HepG2 (cell line): ENCODE data around the gene KANSL3. TPM values are rescaled to one million over a fixed set of nuclear protein-coding genes. Genes with fewer than 3 reads are reported as not detected.

Experiments used
- ARHGAP35 ChIP-seq: sonication (generic); formaldehyde crosslinking; IDR thresholded peaks from 2 replicates; pipeline ENCODE4 v1.9.0; 2022; ENCODE audit warnings: mild to moderate bottlenecking, inconsistent platforms, moderate library complexity, missing genetic modification reagents, borderline replicate concordance
- CBX1 ChIP-seq: IDR thresholded peaks from one replicate; pipeline ENCODE4 v1.6.1; 2016; ENCODE audit warnings: antibody characterized with exemption, low read depth
- CREM ChIP-seq, 2 experiments: sonication (generic) in 1 of 2; formaldehyde crosslinking in 1 of 2; IDR thresholded peaks; 2 replicates each; pipeline versions ENCODE4 v1.4.0 to v1.6.1; 2016 to 2020; ENCODE audit warnings: antibody characterized with exemption in 1 of 2, mild to moderate bottlenecking in 1 of 2, missing genetic modification reagents in 1 of 2
- GLI4 ChIP-seq: sonication (generic); formaldehyde crosslinking; IDR thresholded peaks from 2 replicates; pipeline ENCODE4 v1.5.1; 2020; ENCODE audit warnings: missing genetic modification reagents, mild to moderate bottlenecking, moderate library complexity, borderline replicate concordance
- HMGA1 ChIP-seq: sonication (generic); formaldehyde crosslinking; conservative IDR thresholded peaks from 2 replicates; pipeline ENCODE4 v1.4.0; 2020; ENCODE audit warnings: missing genetic modification reagents
- KLF13 ChIP-seq: sonication (generic); formaldehyde crosslinking; IDR thresholded peaks from 2 replicates; pipeline ENCODE4 v1.4.0; 2020; ENCODE audit warnings: mild to moderate bottlenecking, missing genetic modification reagents
- MAFK ChIP-seq, 2 experiments: IDR thresholded peaks in 1 of 2; conservative IDR thresholded peaks in 1 of 2; 2 replicates each; pipeline ENCODE4 v1.6.1; 2011; ENCODE audit warnings: improper control_type of control experiment in 2 of 2, low read length in 2 of 2
- RELA ChIP-seq: sonication (generic); formaldehyde crosslinking; IDR thresholded peaks from 2 replicates; pipeline ENCODE4 v1.4.0; 2020; ENCODE audit warnings: missing genetic modification reagents
- SAFB2 ChIP-seq: sonication (generic); formaldehyde crosslinking; IDR thresholded peaks from 2 replicates; pipeline ENCODE4 v1.5.1; 2020; ENCODE audit warnings: missing genetic modification reagents, low read depth, mild to moderate bottlenecking, borderline replicate concordance
- SRY ChIP-seq: sonication (generic); formaldehyde crosslinking; IDR thresholded peaks from 2 replicates; pipeline ENCODE4 v1.8.0; 2022; ENCODE audit warnings: mild to moderate bottlenecking, missing genetic modification reagents
- ZNF3 ChIP-seq: IDR thresholded peaks from 2 replicates; pipeline ENCODE4 v1.7.0; 2017; ENCODE audit warnings: inconsistent platforms
- ZNF468 ChIP-seq: sonication (generic); formaldehyde crosslinking; IDR thresholded peaks from 2 replicates; pipeline ENCODE4 v1.8.0; 2022; ENCODE audit warnings: mild to moderate bottlenecking, moderate library complexity, missing genetic modification reagents
- ZNF713 ChIP-seq: sonication (generic); formaldehyde crosslinking; IDR thresholded peaks from 2 replicates; pipeline ENCODE4 v1.4.0; 2020; ENCODE audit warnings: mild to moderate bottlenecking, missing genetic modification reagents
- polyA plus RNA-seq, 8 experiments: library from polyadenylated mRNA; depleted of rRNA in 3 of 8; stranded (reverse) in 7 of 8; unstranded in 1 of 8; fragments of >200 nt; fragmentation: Illumina TruSeq in 4 of 8; extraction: Trizol in 4 of 8; gene quantifications; 2 replicates each; pipeline versions ENCODE4 v1.2.1 to v1.2.3, GENCODE V29; 2011 to 2016; ENCODE audit warnings: low read depth in 4 of 8, missing spikeins in 1 of 8, mixed read lengths in 1 of 8; ENCODE audit not compliant: insufficient read depth in 1 of 8
- total RNA-seq, 5 experiments: library from RNA; depleted of rRNA; stranded (reverse); fragments of >200 nt; fragmentation: Illumina TruSeq; extraction: Trizol; gene quantifications; 2 replicates each; pipeline ENCODE4 v1.2.3, GENCODE V29; 2016; ENCODE audit warnings: low read depth in 1 of 5
- TF ChIP-seq, protein P1 (sequence below): sonication (generic); formaldehyde crosslinking; IDR thresholded peaks from 2 replicates; pipeline ENCODE4 v1.5.0; 2020; ENCODE audit warnings: mild to moderate bottlenecking, missing genetic modification reagents, borderline replicate concordance
- TF ChIP-seq, protein P2 (sequence below): IDR thresholded peaks from 2 replicates; pipeline ENCODE4 v1.6.1; 2018; ENCODE audit warnings: missing genetic modification reagents, mild to moderate bottlenecking, missing compliant biosample characterization
- TF ChIP-seq, protein P3 (sequence below): sonication (generic); formaldehyde crosslinking; IDR thresholded peaks from 2 replicates; pipeline ENCODE4 v1.5.1; 2020; ENCODE audit warnings: mild to moderate bottlenecking, missing genetic modification reagents, borderline replicate concordance
- TF ChIP-seq, protein P4 (sequence below): sonication (generic); formaldehyde crosslinking; IDR thresholded peaks from 2 replicates; pipeline ENCODE4 v1.4.0; 2020; ENCODE audit warnings: mild to moderate bottlenecking, missing genetic modification reagents, borderline replicate concordance

Gene KANSL3
- total and polyA plus RNA-seq, 2 of the 13 experiments (the other 11 are each of a cell fraction or from before 2014, with no cell fraction given) = 20.8 to 37.3 TPM

DNA sequence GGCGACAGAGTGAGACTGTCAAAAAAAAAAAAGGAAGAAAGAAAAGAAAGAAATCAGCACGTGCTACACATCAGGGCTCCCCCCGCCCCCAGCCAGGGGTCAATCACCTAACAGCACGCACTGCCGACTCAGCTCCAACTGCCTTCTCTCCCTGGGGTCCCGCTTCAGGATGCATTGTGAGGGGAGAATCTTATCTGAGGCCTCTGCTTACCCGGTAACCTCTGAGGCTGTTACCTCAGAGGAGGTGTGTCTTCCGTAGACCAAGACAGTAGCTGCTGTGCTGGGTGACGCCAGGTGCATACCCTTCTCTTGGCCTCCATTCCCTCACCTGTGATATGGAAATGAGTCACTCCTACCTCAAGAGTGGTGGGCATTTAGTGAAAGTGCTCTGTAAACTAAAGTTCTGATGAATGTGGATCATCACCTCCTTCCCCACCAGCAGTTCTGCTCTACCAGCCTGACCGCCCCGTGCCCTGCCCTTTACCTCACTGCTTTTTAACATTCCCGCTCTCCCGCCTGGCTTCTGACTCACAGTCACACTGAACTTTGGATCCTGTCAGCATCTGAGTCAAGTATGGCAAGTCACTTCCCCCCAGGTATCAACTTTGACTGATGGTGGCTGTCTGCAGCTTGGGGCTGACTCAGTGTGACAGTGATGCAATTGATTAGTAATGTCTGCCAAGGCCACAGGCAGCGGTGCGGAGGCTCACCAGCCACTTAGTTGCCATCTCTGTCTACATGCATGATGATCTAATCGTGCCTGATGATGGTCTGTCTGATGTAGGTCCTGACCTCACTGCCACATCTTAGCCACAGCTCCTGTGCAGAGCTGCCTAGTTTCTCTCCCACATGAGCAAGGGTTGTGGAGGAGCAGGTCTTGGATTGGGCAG is 81.4 kb downstream of the KANSL3 start (continued):
- TF ChIP-seq, protein P1, sequence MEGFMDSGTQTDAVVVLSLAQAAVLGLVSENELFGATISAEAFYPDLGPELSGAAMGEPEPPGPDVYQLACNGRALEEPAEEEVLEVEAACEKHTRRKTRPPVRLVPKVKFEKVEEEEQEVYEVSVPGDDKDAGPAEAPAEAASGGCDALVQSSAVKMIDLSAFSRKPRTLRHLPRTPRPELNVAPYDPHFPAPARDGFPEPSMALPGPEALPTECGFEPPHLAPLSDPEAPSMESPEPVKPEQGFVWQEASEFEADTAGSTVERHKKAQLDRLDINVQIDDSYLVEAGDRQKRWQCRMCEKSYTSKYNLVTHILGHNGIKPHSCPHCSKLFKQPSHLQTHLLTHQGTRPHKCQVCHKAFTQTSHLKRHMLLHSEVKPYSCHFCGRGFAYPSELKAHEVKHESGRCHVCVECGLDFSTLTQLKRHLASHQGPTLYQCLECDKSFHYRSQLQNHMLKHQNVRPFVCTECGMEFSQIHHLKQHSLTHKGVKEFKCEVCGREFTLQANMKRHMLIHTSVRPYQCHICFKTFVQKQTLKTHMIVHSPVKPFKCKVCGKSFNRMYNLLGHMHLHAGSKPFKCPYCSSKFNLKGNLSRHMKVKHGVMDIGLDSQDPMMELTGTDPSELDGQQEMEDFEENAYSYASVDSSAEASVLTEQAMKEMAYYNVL (CRISPR knock-in tag) = peak; percentile 87; the same call in 1 of the 2 replicates
- TF ChIP-seq CREM (IDR thresholded peaks at IDR 0.05) (peak; percentile 76), CREM (CRISPR knock-in tag; IDR thresholded peaks at IDR 0.05) (no peak), ZNF468 (no peak), HMGA1 (no peak), ZNF713 (CRISPR knock-in tag) (peak; percentile 54; the same call in 1 of the 2 replicates), KLF13 (CRISPR knock-in tag) (peak; percentile 62; the same call in 1 of the 2 replicates), CBX1 (peak; percentile 94), RELA (CRISPR knock-in tag) (no peak), SAFB2 (CRISPR knock-in tag) (peak; percentile 52; the same call in 1 of the 2 replicates), ZNF3 (CRISPR knock-in tag) (no peak), SRY (CRISPR knock-in tag) (peak; percentile 78; the same call in 1 of the 2 replicates), MAFK (conservative IDR thresholded peaks at IDR 0.05 in 1 of 2, IDR thresholded peaks at IDR 0.05 in 1 of 2; ENCODE audit: low read length in 2 of 2) (peak; percentile 72 to 80), ARHGAP35 (CRISPR knock-in tag) (peak; percentile 85; the same call in 1 of the 2 replicates), GLI4 (no peak)
- TF ChIP-seq, protein P2, sequence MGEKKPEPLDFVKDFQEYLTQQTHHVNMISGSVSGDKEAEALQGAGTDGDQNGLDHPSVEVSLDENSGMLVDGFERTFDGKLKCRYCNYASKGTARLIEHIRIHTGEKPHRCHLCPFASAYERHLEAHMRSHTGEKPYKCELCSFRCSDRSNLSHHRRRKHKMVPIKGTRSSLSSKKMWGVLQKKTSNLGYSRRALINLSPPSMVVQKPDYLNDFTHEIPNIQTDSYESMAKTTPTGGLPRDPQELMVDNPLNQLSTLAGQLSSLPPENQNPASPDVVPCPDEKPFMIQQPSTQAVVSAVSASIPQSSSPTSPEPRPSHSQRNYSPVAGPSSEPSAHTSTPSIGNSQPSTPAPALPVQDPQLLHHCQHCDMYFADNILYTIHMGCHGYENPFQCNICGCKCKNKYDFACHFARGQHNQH = peak; percentile 93
- TF ChIP-seq, protein P3, sequence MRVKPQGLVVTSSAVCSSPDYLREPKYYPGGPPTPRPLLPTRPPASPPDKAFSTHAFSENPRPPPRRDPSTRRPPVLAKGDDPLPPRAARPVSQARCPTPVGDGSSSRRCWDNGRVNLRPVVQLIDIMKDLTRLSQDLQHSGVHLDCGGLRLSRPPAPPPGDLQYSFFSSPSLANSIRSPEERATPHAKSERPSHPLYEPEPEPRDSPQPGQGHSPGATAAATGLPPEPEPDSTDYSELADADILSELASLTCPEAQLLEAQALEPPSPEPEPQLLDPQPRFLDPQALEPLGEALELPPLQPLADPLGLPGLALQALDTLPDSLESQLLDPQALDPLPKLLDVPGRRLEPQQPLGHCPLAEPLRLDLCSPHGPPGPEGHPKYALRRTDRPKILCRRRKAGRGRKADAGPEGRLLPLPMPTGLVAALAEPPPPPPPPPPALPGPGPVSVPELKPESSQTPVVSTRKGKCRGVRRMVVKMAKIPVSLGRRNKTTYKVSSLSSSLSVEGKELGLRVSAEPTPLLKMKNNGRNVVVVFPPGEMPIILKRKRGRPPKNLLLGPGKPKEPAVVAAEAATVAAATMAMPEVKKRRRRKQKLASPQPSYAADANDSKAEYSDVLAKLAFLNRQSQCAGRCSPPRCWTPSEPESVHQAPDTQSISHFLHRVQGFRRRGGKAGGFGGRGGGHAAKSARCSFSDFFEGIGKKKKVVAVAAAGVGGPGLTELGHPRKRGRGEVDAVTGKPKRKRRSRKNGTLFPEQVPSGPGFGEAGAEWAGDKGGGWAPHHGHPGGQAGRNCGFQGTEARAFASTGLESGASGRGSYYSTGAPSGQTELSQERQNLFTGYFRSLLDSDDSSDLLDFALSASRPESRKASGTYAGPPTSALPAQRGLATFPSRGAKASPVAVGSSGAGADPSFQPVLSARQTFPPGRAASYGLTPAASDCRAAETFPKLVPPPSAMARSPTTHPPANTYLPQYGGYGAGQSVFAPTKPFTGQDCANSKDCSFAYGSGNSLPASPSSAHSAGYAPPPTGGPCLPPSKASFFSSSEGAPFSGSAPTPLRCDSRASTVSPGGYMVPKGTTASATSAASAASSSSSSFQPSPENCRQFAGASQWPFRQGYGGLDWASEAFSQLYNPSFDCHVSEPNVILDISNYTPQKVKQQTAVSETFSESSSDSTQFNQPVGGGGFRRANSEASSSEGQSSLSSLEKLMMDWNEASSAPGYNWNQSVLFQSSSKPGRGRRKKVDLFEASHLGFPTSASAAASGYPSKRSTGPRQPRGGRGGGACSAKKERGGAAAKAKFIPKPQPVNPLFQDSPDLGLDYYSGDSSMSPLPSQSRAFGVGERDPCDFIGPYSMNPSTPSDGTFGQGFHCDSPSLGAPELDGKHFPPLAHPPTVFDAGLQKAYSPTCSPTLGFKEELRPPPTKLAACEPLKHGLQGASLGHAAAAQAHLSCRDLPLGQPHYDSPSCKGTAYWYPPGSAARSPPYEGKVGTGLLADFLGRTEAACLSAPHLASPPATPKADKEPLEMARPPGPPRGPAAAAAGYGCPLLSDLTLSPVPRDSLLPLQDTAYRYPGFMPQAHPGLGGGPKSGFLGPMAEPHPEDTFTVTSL (CRISPR knock-in tag) = peak; percentile 95
- TF ChIP-seq, protein P4, sequence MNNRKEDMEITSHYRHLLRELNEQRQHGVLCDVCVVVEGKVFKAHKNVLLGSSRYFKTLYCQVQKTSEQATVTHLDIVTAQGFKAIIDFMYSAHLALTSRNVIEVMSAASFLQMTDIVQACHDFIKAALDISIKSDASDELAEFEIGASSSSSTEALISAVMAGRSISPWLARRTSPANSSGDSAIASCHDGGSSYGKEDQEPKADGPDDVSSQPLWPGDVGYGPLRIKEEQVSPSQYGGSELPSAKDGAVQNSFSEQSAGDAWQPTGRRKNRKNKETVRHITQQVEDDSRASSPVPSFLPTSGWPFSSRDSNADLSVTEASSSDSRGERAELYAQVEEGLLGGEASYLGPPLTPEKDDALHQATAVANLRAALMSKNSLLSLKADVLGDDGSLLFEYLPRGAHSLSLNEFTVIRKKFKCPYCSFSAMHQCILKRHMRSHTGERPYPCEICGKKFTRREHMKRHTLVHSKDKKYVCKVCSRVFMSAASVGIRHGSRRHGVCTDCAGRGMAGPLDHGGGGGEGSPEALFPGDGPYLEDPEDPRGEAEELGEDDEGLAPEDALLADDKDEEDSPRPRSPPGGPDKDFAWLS (CRISPR knock-in tag) = no peak
